Mucosa of gallbladder (tissue), 1 donor: Measurements from ENCODE around the gene CNTNAP2. TPM values are rescaled to one million over a fixed set of nuclear protein-coding genes. Genes with fewer than 3 reads are reported as not detected.

Source experiments
- DNase-seq: peaks from one replicate; pipeline ENCODE4 v3.0.0-alpha.2; 2020; ENCODE audit warnings: low spot score
- total RNA-seq: library from RNA; stranded (reverse); gene quantifications from one replicate; pipeline ENCODE4 v1.2.1, GENCODE V29; 2021
- donor health status: DM: no; HTN: no; CAD: no.

Gene CNTNAP2
- total RNA-seq, 1 donor from 2014 or later: 1.6 TPM

DNA sequence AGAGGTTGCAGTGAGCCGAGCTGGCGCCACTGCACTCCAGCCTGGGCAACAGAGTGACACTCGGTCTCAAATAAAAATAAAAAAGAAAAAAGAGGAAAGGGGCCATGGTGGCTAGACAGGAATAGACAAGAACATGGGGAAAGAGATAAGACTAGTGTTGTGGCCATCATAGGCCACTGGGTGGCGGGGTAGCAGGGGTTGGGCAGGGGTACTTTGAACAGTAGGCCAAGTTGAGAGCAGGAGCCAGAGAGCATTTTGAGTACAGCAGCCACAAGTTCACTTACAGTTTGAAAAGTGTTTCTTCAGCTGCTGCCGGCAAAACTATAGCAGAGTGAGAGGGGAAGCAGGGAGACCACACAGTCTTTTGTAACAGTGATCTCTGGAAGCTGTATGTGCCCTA is 656.0 kb downstream of the CNTNAP2 start:
- no peak for DNase-seq

DNA sequence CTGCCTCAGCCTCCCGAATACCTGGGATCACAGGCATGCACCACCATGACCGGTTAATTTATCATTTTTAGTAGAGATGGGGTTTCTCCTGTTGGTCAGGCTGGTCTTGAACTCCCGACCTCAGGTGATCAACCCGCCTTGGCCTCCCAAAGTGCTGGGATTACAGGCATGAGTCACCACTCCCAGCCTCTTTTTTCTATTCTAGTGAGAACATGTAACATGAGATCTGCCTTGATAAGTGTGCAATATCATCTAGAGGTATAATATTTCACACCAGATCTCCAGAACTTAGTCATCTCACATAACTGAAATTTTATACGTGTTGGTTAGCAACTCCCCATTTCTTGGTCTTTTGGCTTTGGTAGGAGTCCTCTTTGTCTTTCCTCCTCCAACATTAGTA is 656.9 kb downstream of the CNTNAP2 start:
- no peak for DNase-seq

DNA sequence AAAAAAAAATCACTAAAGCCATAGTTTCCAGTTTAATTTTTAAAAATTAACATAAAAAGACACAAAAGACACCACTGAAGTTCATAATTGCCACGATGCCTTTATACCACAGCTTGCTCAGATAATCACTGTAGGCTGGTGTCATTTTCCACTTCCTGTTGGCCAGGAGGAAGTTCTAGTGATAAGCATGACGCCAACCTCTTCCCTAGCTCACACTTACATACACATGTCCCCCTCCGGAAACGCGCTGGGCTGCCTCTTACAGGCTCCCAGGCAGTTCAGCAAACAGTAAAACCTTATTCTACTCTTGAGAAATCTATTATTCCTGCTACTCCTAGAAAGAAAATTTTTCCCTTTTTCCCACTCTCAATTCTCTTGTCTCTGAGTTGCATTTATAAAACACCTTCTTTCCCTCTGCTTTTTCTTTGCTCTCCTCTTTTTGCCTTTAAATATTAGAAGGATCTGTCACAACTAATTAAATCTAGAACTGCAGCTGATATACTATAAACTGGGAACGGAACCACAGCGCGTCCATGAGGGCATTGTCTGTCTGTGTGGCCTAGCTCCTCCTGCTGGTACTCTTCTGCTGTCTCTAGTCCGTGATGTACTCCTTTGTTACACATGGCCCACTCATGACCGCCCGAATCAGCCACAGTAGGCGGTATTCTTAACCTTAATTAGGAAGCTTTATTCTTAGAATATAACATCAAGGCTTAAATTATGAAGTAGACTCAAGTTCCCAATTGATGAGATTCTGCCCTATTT is 664.9 kb downstream of the CNTNAP2 start:
- no peak for DNase-seq

DNA sequence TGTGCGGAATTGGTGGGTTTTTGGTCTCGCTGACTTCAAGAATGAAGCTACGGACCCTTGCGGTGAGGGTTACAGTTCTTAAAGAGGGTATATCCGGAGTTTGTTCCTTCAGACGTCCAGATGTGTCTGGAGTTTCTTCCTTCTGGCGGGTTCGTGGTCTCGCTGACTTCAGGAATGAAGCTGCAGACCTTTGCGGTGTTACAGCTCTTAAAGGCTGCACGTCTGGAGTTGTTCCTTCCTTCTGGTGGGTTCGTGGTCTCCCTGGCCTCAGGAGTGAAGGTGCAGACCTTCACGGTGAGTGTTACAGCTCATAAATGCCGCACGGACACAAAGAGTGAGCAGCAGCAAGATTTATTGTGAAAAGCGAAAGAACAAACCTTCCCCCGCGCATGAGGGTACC is 670.7 kb downstream of the CNTNAP2 start:
- no peak for DNase-seq

DNA sequence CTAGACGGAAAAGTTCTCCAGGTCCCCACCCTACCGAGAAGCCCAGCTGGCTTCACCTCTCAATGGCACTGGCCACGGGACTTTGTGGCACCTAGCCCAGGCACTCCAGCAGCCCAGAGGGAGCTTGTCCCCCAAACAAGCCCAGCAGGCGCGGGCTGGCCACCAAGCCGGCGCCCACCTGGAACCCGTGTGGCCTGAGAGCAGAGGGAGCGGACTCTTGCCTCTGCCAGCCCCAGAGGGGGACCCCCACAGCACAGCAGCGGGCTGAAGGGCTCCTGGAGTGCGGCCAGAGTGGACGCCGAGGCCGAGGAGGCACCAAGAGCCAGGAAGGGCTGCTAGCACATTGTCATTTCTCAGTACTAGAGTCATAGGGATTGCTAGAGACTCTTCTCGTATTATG is 671.4 kb downstream of the CNTNAP2 start:
- DNase-seq: no peak

DNA sequence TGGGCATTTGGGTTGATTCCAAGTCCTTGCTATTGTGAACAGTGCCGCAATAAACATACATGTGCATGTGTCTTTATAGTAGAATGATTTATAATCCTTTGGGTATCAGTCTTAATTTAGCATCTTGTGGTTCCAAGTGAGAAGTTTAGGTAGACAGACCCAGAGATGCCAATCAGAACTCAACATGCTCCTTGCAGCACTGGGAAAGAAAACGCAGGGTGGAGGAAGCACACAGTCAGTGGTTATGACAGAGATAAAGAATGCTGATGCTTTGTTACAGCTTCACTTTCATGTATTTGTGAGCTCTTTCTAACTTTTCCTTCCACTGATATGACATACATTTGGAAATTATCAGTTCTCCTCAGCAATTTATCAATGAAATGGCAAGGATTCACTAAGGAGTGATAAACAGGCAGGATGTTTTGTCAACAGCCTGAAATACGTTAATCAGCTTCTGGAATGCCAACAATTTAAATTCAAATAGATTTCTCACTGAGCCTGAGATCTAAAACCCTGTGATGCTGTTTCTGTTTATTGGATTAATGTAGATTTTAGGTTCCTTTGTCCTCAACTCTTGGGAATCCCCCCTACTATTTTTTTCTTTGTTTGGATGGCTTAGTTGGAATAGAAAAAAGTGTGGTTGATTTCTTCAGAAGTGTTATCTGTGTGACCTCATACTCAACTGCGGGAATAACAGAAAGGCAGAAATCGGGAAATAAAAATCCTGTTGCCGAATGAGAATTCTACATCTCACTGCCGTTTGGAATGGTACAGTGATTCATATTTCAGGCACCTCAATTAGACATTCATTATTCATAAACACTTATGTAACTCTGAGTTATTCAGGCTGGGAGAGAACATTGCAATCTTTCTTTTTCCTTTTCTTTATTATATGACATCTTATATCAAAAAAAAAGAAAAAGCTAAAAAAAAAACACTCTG is 675.0 kb downstream of the CNTNAP2 start:
- DNase-seq: no peak

DNA sequence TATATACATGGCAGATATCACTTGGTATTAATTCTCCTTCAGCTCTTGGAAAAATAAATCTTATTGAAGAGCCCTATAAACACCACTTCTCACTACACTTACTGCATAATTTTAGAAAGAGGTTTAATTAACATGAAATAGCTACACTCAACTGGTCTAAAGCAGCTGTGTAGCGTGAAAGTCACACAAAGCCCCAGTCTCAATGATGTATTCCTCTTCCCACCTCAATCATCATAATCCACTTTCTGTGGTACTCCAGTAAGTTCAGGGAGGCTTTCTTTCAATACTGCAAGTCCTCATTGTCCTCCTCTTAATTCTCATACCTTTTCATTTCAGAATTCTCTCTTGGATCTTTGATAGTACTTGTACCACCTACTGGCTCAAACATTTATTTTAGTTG is 688.0 kb downstream of the CNTNAP2 start:
- no peak for DNase-seq

DNA sequence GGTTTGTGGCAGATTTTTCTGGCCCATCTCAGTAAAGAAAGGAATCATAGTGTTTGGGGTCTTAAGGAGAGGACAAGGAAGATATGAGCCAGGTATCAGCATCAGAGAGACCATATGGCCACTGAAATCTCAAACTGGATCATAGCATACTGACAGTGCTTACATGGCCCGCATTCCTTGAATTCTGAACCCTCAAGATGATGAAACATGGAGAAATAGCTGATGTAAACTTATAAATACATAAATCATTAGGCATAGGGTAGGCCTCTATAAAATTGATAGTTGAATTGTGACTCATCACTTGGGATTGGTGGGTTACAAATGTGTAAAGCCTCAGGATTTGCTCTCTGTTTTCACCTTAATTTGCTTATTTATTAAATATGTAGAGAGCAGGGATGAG is 688.5 kb downstream of the CNTNAP2 start:
- DNase-seq: no peak

DNA sequence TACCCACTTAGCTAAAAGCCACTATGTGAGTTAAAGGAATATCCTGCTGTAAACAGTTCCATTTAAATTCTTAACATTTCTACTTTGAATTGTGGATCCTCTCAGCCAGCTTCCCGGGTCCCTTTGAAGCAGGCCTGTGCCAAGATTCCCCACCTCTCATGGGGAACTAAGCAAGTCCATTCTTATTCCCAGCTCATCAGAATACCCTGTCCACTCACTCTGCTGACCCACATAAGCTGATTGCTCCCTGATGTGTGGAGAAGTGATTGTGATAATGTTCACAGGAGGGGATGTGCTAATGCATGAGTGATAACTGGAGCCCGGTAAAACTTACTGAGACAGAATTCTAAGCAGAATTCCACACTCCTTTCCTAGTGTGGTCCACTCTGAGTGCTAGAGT is 709.7 kb downstream of the CNTNAP2 start:
- DNase-seq: no peak

DNA sequence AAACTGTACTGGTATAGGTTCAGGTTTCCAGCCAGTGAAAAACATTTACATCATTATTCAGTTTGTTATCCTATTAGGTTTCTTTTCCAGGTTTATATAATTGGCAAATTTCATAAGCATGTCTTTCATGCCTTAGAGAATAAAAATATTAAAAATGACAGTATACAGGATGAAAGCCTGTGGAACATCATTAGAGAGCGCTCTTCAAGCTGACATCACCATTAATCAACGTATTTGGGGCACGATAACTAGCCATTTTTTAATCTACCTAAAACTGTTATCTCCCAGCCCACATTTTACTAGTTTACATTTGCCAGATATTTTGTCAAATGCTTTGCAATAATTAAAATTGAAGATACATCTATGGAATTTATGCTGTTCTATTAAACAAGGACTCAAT is 714.1 kb downstream of the CNTNAP2 start:
- DNase-seq: no peak

DNA sequence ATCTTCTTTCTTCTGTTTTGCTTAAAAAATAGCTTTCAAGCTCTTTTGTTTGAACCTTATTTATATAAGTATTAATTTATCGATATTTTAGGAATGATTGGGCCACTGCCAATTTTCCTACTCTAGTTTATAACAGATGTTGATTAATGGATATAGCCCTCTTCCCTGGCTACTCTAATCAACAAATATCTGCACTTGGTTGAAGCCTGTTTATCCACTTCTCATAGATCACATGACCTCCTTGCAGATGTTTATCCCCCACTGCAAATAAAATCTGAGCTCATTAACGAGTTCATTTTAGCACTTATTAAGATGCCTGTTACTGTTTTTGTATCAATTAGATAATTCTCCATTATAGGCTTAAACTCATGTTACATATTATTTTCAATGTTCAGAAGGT is 715.3 kb downstream of the CNTNAP2 start:
- no peak for DNase-seq

DNA sequence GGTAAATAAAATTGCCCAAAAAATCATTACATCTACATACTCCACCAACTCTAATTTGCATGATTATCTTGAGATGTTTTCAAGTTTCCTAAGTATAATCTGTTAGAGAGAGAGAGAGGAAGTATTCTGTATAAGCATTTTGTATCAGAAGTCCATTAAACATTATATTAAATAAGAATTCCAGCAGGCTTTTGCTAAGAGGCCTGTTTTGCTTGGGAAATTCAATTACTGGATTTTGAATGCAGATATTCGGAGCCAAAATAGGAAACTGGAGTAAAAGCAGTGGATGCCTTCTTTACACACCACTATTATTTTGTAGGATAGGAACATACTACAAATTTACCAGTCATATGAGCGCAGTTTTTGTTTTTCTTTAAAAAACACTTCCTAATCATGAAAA is 727.8 kb downstream of the CNTNAP2 start:
- DNase-seq: no peak

DNA sequence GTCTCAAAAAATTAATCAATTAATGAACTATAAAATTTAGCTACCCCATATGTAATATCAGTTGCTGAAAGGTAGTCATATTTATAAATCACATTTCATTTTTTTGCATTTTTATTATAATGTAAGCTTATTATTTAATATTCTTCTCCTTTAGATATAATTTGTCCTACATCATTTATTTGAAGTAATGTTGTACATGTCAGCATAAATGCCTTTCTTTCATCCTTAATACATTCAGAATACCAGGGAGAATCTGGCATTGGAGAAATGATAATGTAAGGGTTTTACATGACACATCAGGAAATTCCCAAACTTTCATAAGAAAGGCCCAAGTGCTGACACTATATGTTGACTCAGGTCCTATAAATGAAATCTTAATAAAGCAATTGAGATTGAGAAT is 742.1 kb downstream of the CNTNAP2 start:
- DNase-seq: no peak

DNA sequence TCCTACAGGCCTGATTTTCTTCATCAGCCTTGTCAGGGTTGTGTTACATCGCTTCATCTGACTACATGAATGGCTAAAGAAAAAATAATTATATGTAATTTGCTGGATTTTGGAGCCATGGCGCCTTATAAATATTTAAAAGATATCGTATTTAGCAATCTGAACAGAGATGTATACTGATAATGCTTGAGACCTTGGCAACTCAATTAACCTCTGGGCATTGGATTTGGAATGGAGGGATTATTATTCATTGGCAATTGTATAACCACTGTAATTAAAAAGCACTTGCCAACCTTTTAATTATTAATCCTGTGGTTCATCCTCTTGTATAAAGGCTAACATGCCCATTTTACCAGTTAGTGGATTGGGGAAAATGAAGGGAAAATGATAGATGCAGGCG is 745.1 kb downstream of the CNTNAP2 start:
- DNase-seq: no peak

DNA sequence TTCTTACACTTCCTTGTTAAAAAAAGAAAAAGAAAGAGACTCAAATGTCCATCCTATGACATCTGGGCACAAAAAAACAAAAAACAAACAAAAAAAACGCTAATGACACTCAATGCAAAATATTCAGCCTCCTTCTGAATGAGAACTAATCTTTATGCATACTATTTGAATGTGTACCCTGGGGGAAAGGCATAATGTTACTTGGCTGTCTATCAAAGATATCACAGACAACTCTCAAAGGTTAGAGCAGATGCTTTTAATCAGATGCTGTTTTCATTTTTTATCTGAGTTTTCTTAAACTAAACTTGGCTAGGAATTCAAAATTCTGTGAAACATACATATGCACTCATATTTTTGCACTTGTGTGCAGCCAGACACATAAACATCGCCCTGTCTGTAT is 745.8 kb downstream of the CNTNAP2 start:
- DNase-seq: no peak

DNA sequence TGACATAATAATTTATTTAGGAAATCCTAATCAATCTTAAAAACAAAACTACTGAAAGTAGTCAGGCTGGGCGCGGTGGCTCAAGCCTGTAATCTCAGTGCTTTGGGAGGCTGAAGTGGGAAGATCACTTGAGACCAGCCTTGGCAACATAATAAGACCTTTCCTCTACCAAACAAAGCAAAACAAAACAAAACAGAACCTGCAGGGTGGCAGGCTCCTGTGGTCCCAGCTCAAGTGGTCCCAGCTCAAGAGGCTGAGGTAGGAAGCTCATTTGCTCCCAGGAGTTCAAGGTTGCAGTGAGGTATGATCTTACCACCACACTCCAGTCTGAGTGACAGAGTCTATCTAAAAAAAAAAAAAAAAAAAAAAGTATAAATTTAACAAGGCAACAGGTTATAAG is 748.0 kb downstream of the CNTNAP2 start:
- no peak for DNase-seq

DNA sequence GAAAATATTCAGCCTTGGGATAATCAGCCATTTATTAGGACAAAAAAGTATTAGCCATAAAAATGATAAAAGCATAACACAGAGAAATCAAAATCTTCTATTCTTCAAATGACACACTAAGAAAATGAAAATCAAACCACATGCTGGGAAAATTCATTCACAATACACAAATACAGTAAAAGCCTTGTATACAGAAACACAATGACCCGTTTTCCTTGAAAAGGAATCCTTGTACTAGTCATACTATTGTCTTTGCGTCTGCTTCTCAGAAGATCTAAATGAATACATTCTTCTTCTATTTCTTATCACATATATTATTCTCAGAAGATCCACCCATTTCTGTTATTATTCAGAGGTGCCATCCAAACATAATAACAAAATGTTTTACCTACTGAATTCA is 749.1 kb downstream of the CNTNAP2 start:
- no peak for DNase-seq

DNA sequence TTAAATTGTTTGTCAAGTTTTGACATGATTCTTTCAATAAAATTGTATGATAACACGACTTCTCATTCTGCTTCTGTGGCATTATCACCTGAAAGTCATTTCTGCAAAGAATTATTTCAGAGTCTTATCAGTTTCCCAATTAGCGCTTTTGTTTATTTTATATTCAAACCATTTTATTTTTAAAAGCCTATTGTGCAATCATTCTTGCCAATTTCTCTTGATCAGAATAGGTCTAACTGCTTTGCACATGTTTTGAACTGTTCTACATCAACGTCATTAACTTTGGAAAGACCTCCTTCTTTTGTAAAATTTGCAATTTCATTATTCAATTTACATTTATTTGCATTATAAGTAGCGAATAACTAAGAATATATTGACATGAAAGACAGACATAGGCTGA is 758.1 kb downstream of the CNTNAP2 start:
- DNase-seq: no peak

DNA sequence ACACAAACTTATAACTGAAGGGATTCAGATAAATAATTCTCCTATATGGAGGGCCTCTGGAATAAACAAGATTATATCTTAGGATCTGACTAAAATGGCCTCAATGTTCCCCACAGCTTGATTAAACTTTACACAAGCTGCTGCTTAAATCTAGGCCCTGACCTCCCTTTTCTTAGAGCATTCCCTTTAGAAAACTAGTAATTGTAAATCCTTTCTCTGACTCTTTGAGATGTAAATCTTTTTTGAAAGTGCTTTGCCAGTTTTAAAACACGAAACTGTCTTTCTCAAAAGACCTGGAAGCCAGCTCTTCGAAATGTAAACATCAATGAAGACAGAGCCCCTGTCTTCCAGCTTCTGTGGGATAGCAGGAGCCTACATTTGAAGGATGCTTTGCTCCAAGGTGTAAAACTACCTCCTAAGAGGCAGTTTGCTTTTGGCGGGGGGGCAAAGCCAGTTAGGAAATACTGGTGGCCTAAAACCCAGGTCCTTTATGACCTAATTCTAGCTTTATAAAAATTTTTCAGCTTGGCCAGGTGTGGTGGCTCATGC is 758.7 kb downstream of the CNTNAP2 start:
- no peak for DNase-seq

DNA sequence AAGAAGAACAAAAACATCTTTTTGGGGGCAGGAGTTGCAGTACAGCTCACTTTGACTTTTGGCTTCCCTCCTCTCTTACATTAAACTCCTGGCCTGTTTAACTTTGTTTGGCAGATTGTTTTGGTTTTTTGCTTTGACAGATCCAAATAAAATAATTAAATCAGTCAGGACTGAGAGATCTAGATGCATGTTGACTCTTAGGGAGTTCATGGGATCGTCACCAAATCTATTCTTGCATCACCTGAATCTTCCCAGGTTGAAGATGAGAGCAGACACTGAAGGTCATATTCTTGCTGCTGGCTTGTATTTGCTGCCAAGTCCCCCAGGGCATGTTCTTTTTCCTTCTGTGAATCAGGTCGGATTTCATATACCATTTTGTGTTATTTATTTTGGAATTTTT is 759.4 kb downstream of the CNTNAP2 start:
- no peak for DNase-seq

DNA sequence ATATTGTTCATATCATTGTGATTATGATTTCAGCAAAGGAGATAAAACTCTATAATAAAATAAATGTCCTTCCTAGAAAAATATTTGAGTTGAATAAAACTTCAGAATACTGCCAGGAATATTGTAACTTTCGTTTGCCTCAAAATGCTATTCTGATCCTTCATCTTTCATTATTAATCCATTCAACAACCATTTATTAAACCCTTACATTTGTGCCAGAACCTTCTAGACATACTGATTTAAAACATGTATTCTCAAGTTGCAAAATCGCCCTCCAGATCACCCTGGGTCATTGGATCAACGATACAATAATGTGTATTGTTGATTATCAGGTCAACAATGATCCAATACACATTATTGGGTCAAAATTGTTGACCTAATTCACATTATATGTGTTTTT is 759.8 kb downstream of the CNTNAP2 start:
- DNase-seq: no peak

DNA sequence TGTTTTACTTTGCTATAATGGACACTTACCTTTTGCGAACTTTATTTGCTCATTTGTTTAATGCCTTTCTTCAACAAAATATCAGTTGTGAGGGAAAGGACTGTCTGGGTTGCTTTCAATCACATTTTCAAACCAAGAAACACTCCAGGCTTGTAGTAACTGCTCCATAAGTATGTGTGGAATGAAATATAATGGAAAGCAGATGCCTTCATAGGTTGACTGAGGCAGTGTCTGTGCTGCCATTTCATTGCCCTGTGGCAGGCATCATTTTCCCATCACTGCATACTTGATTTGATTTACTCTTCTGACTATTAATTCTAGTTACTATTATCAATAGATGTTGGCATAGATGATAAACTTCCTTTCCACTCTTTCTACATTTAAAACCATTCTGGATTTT is 762.3 kb downstream of the CNTNAP2 start:
- no peak for DNase-seq

DNA sequence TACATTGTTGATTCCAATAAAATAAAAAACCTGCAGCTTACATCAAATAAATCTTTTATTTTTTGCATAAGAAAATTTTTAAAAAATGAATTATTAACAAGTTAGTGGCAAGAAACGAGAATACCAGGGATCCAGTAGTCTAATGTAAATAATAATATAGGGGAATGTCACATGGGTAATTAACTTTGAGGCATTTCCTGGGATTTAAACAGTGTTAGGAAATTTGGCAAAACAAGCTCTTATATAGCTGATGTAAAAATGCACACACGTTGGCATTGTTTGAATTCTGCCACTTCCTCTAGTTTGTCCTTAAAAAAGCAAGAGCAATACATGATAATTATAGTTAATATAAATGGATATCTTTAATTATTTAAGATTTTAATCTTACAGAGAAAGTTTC is 768.6 kb downstream of the CNTNAP2 start:
- DNase-seq: no peak
